Activated CD4-positive, alpha-beta T cell treated with anti-CD3 and anti-CD28 coated beads, Interleukin-2, amount 10 ng/mL, durations not matched to agents 7 days and 5 days (primary cell): Measurements from ENCODE around the gene ARMC8. TPM values are rescaled to one million over a fixed set of nuclear protein-coding genes. Genes with fewer than 3 reads are reported as not detected.

Experiments used
- CTCF ChIA-PET: fragments of 350-600 bp; sonication (Branson Sonifier 250); formaldehyde crosslinking; loops from one replicate; lab custom pipeline; 2021; ENCODE audit warnings: antibody characterized with exemption; lab: Charles Lee
- POLR2A ChIA-PET: fragments of 350-600 bp; sonication (Branson Sonifier 250); formaldehyde crosslinking; loops from one replicate; lab custom pipeline; 2021; ENCODE audit warnings: antibody characterized with exemption; lab: Charles Lee
- DNase-seq: peaks from one replicate; pipeline ENCODE4 v3.0.0-alpha.2; 2020
- H3K27ac Mint-ChIP-seq: one replicate; pipeline ENCODE4 v1.8.0; 2021; ENCODE audit warnings: mild to moderate bottlenecking, moderate library complexity, mixed read lengths
- H3K27me3 Mint-ChIP-seq: one replicate; pipeline ENCODE4 v1.8.0; 2021; ENCODE audit warnings: mixed read lengths
- H3K36me3 Mint-ChIP-seq: one replicate; pipeline ENCODE4 v1.8.0; 2021; ENCODE audit warnings: low read depth, mixed read lengths
- H3K4me1 Mint-ChIP-seq: one replicate; pipeline ENCODE4 v1.8.0; 2021; ENCODE audit warnings: mixed read lengths
- H3K4me3 Mint-ChIP-seq: one replicate; pipeline ENCODE4 v1.8.0; 2021; ENCODE audit warnings: mild to moderate bottlenecking, moderate library complexity, mixed read lengths
- H3K9me3 Mint-ChIP-seq: one replicate; pipeline ENCODE4 v1.8.0; 2021; ENCODE audit warnings: mixed read lengths
- total RNA-seq, 2 experiments: library from RNA; stranded (reverse); gene quantifications; one replicate each; pipeline ENCODE4 v1.2.3, GENCODE V29; 2021

Gene ARMC8
- total RNA-seq, 2 experiments from 2014 or later, result 39.0 to 53.2 TPM

DNA sequence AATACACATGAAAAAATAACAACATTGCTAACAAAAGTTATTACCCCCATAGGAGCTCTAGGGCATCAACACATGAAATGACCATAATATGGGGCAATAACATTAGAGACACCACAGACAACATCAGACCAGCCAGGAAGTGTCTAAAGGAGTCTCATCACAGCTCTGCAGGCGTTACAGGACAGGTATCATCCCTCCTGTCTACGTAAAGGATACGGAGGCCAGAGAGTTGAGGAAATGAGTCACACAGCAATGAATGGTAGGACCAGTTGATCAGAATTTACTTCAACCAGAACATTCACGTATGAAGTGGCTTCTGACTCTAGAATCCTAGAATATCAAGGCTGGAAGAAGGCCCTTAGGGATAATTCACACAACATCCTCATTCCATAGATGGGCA, 140.7 kb downstream of the ARMC8 start:
- ChIA-PET POLR2A (no interaction called here), CTCF (interaction anchor here (1.1 kb wide), 1 partner anchor 19 kb away, joined by 3 read pairs; no protein-coding TSS in a partner anchor)
- H3K27me3 Mint-ChIP-seq, result peaks cover 2% of the 10 kb centered on the region
- no peaks in the 10 kb centered on the region for H3K36me3 Mint-ChIP-seq
- peaks cover 37% of the 10 kb centered on the region for H3K4me1 Mint-ChIP-seq
- no peak for DNase-seq
- H3K27ac Mint-ChIP-seq, result no peak overlapping the region
- H3K9me3 Mint-ChIP-seq, result no peaks in the 10 kb centered on the region
- no peak overlapping the region for H3K4me3 Mint-ChIP-seq

DNA sequence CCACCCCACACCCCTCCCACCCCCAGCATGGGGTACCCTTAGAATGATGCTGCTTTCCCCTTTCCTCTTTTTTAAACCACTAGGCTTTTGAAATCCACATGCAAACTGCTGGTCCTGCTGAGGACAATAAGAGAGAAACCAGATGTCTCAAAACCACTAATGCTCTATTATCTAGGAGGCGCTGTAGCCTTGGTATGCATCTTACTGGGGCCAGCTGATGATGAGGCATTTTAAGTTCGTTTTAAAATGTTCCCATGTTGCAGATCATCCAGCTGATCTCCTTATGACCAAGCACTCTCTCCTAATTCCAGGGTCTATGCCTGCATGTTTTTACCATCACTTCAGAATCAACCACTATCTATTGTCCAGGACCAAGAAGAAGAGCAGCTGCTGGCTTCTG, 141.2 kb downstream of the ARMC8 start:
- POLR2A ChIA-PET, result no interaction called here
- no peak overlapping the region for H3K27ac Mint-ChIP-seq
- peak overlapping the region; percentile 87 for H3K4me3 Mint-ChIP-seq
- peaks cover 2% of the 10 kb centered on the region for H3K27me3 Mint-ChIP-seq
- no peak for DNase-seq
- peaks cover 37% of the 10 kb centered on the region for H3K4me1 Mint-ChIP-seq
- H3K36me3 Mint-ChIP-seq, result no peaks in the 10 kb centered on the region
- H3K9me3 Mint-ChIP-seq, result no peaks in the 10 kb centered on the region
- CTCF ChIA-PET, result interaction anchor here (0.8 to 1.3 kb wide), 5 partner anchors 8 to 266 kb away, joined by 3 to 4 read pairs (median 3); partner anchors contain the start of genes CEP70 and DBR1

DNA sequence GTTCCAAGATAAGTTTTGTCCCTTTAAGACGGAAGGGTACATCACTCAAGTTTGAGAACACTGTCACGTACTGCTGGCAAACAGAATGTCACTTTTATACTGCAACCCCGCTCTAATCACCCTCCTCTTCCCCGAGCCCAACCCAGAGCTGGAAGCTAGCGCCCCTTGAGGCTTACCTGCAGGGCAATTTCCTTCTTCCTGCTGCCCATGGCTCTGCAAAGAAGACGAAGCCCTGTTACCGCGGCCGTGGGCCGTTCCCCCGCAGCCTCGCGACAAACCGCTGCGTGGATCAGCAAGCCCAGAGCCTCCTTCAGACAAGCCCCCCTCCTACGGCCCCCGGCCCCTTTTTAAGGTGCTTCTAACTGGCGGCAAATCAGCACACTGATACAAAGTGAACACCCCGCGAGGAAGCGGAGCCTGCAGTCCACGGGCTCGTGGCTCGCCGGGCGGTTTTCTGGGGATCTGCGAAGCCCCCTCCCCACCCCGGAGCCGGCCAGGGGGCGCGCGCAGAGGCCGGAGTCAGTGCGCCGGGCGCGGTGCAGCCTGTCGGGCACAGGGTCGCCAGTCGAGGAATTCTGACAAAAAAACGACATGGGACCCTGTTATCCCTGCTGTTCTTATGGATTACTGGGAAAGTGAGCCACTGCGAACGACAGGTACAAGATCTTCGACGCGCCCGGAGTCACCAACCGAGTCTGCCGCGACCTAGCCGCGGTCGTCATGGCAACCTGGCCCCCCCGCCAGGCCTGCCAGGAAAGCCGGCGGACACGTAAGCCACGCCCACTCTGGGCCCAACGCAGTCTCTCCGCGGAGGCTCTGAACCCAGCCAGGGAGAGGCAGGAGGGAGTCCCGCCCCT, 142.3 kb downstream of the ARMC8 start, which contains the start of gene NME9:
Gene NME9, minus strand, starts transcription at position 725 of the 857 bp plus-strand sequence. Its CDS starts 516 bp downstream, at position 209.
- peaks cover 3% of the 10 kb centered on the region for H3K27me3 Mint-ChIP-seq
- no peaks in the 10 kb centered on the region for H3K9me3 Mint-ChIP-seq
- no peaks in the 10 kb centered on the region for H3K36me3 Mint-ChIP-seq
- peaks cover 32% of the 10 kb centered on the region for H3K4me1 Mint-ChIP-seq
- H3K27ac Mint-ChIP-seq, result peak within 1 kb of the TSS; percentile 86
- CTCF ChIA-PET, result interaction anchor here (0.8 to 1.3 kb wide), 4 partner anchors 9 to 265 kb away, joined by 3 to 4 read pairs (median 3); partner anchors contain the start of genes CEP70 and DBR1
- peak within 1 kb of the TSS; percentile 87 for H3K4me3 Mint-ChIP-seq
- POLR2A ChIA-PET, result no interaction called here
- DNase-seq, result peak; percentile 84

DNA sequence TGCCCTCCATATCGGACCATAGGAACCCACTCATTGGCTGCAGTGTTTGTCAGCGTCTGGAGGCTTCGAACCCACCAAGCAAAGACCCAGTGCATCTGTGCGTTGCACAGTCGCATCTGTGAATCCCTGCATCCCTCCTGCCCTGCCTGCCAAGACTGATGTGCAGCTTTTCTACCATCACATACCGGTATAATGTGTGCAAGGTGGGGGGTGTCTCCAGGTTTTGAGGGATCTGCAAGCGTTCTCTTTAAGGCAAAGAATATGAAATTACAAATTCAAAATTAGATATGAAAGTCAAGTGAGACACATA, 142.8 kb downstream of the ARMC8 start:
- Mint-ChIP-seq H3K4me1 (peaks cover 26% of the 10 kb centered on the region), H3K36me3 (no peaks in the 10 kb centered on the region), H3K4me3 (peak overlapping the region; percentile 87), H3K27ac (peak overlapping the region; percentile 31), H3K27me3 (peaks cover 7% of the 10 kb centered on the region), H3K9me3 (no peaks in the 10 kb centered on the region)
- DNase-seq, result no peak
- CTCF ChIA-PET, result no interaction called here
- POLR2A ChIA-PET, result no interaction called here

DNA sequence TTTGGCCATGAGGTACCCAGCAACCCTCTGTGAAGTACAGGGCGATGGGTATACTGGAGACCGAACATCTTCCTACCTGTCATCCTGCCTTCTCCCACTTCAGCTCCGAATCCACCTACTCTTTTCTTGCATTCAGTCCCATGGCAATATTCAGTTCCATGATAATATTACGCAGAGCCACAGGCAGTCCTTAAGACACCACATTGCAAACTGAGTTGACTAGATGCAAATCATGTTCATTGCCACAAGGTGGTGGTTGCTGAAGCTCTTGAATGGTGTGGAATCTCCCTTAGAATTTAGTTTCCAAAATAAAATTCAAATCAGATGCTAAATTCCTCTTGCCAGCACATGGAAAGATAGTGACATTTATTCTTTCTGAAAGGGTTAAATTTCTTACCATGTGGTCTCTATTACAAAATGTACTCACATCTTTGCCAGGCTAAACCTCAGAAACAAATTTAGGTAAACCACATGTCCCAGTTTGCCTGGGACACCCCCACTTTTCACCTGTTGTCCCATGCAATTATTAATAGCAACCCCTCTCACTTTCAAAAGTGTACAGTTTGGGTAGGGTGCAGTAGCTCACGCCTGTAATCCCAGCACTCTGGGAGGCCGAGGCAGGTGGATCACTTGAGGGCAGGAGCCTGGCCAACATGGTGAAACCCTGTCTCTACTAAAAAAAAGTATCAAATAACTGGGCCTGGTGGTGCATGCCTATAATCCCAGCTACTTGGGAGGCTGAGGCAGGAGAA, 144.2 kb downstream of the ARMC8 start:
- H3K9me3 Mint-ChIP-seq, result no peaks in the 10 kb centered on the region
- H3K4me3 Mint-ChIP-seq, result no peak overlapping the region
- ChIA-PET POLR2A (no interaction called here), CTCF (interaction anchor here (0.7 to 1.1 kb wide), 3 partner anchors 18 to 1101 kb away, joined by 3 to 4 read pairs (median 3); no protein-coding TSS in a partner anchor)
- DNase-seq, result no peak
- H3K36me3 Mint-ChIP-seq, result no peaks in the 10 kb centered on the region
- H3K4me1 Mint-ChIP-seq, result peaks cover 21% of the 10 kb centered on the region
- no peak overlapping the region for H3K27ac Mint-ChIP-seq
- peaks cover 7% of the 10 kb centered on the region for H3K27me3 Mint-ChIP-seq

DNA sequence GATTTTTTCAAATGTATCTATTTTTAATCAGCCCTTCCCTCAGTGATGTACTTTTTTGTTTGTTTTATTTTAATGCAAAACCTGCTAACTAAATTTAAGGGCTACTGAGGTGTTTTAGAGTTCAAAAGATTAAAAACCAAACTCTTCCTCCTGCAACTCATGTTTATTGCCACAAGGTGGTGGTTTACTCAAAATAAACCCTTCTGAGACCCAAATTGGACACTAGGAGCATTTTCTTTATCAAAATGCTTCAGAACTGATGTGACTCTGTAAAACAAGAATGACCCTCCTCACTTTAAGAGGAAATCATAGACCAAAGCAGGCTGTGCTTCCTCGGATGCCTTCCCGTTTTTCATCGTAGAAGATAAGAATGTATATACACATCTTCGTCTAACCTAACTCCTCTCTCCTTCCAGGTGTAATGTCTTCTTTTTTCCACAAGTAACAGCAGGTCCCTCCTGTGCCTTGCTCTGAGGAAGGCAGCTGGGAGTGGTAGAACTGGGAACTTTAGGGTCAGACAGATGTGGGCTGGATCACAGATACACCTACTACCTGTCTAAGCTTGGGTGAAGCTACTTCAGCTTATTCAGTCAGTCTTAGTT, 145.5 kb downstream of the ARMC8 start:
- Mint-ChIP-seq H3K9me3 (no peaks in the 10 kb centered on the region), H3K4me3 (no peak overlapping the region), H3K4me1 (peaks cover 21% of the 10 kb centered on the region), H3K36me3 (no peaks in the 10 kb centered on the region), H3K27me3 (peaks cover 7% of the 10 kb centered on the region), H3K27ac (no peak overlapping the region)
- DNase-seq, result no peak
- ChIA-PET POLR2A (no interaction called here), CTCF (interaction anchor here (1.1 kb wide), 1 partner anchor 16 kb away, joined by 3 read pairs; no protein-coding TSS in a partner anchor)

DNA sequence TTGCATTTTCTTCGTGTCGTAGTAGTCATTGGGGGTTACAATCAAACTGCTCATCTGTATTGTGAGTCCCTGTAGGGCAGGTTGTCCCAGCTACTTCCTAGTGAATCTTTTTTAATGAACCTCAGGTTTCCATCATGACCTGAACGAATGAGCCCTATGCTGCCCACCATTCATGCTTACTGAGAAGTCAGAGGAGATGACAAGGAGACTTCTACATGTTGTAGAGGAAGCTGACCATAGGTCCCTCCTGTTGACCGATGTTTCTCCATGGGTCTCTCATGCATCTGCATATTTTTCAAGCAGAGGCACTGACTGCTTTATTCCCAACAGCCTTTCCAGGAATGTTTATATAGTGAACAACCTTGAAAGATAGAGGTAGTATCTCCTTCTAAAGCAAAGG, 147.5 kb downstream of the ARMC8 start:
- no peak for DNase-seq
- Mint-ChIP-seq H3K4me1 (peaks cover 8% of the 10 kb centered on the region), H3K4me3 (no peak overlapping the region), H3K27ac (no peak overlapping the region), H3K9me3 (no peaks in the 10 kb centered on the region), H3K36me3 (no peaks in the 10 kb centered on the region), H3K27me3 (peaks cover 7% of the 10 kb centered on the region)
- ChIA-PET POLR2A (interaction anchor here (0.6 kb wide), 1 partner anchor 1267 kb away, joined by 3 read pairs; no protein-coding TSS in a partner anchor), CTCF (interaction anchor here (1.0 kb wide), 1 partner anchor 595 kb away, joined by 3 read pairs; no protein-coding TSS in a partner anchor)

DNA sequence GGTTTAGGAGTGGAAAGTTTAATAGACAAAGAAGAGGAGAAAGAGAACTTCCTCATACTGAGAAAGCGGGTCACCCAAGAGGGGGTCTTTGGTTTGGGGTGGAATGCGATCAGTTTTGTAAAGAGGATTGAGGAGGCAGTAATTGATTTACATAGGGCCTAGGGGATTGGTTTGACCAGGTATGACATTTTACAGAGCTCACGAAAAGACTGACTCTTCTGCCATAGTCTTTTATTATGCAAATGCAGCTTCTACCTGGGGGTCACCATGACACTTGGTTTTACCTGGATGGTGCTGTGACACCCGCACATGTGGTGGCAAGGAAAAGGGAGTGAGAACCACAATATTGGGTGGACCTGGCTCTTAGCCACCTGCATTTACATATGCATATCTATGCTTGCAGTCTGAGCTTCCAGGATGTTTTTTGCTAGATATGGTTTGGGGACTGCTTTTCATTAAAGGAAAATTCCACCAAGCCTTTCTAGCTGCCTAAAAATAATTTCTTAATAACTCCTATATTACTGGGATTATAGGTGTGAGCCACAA, 149.4 kb downstream of the ARMC8 start:
- peaks cover 4% of the 10 kb centered on the region for H3K4me1 Mint-ChIP-seq
- no peak overlapping the region for H3K4me3 Mint-ChIP-seq
- no peak for DNase-seq
- peaks cover 7% of the 10 kb centered on the region for H3K27me3 Mint-ChIP-seq
- H3K27ac Mint-ChIP-seq, result no peak overlapping the region
- CTCF ChIA-PET, result interaction anchor here (0.7 to 1.4 kb wide), 3 partner anchors 13 to 257 kb away, joined by 3 to 4 read pairs (median 3); partner anchors contain the start of gene CEP70
- no peaks in the 10 kb centered on the region for H3K9me3 Mint-ChIP-seq
- POLR2A ChIA-PET, result no interaction called here
- H3K36me3 Mint-ChIP-seq, result no peaks in the 10 kb centered on the region

DNA sequence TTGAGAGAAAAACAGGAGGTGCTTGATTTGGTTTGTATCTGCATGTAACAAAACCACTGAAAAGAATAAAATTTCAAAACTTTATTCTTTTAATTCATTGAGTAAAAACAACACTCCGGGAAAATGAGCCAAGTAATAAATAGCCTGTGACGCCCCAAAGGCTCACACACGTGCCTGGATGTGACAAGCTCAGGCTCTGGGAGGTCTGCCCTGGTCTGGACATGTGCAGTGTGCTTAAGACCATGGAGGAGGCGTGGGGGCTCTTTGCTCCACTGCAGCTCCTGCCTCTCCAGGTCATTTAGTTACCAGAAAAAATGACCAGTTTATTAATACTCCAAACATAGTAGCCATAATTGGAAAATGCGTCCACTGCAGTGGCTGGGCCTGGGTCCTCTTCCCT, 151.1 kb downstream of the ARMC8 start:
- no peak overlapping the region for H3K4me3 Mint-ChIP-seq
- H3K27me3 Mint-ChIP-seq, result peaks cover 5% of the 10 kb centered on the region
- no peaks in the 10 kb centered on the region for H3K9me3 Mint-ChIP-seq
- H3K4me1 Mint-ChIP-seq, result no peaks in the 10 kb centered on the region
- ChIA-PET CTCF (interaction anchor here (0.9 kb wide), 1 partner anchor 9 kb away, joined by 3 read pairs; no protein-coding TSS in a partner anchor), POLR2A (no interaction called here)
- H3K27ac Mint-ChIP-seq, result no peak overlapping the region
- no peaks in the 10 kb centered on the region for H3K36me3 Mint-ChIP-seq
- DNase-seq, result no peak

DNA sequence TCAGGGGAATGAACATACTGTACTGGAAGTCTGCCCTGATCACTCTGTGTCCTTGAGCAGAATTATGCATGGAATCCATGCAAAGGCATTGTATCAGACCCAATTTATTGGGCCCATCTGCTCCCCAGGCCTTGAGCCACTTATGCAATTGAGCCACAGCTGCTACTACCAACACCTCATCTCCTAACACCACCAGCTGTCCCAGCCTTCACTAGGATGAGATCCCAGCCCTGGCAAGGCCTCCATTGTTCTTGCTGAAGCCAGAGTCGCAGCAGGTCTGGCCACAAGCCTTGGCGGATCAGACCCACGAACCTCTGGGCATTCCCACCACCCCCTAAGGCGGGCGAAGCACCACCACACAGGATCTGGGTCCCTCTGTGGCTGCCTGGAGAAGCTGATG, 151.7 kb downstream of the ARMC8 start:
- Mint-ChIP-seq H3K27ac (no peak overlapping the region), H3K27me3 (peaks cover 5% of the 10 kb centered on the region), H3K9me3 (no peaks in the 10 kb centered on the region), H3K4me3 (no peak overlapping the region), H3K36me3 (no peaks in the 10 kb centered on the region), H3K4me1 (no peaks in the 10 kb centered on the region)
- POLR2A ChIA-PET, result no interaction called here
- no peak for DNase-seq
- CTCF ChIA-PET, result no interaction called here

DNA sequence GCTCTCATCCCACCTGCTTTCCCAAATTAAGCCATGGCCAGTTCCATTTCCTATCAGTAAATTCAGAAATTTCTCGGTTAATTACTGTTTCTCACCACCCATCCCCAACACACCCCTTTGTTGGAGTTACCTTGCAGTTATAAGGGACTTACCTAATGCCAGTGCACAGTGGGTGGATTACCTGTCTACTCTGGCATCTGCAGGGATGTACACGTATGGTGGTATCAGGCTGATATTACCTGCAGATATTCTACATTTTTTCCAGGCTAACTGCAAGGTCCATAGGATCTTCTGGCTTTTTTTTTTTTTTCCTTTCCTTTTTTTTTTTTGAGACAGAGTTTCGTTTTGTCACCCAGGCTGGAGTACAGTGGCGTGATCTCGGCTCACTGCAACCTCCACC, 153.4 kb downstream of the ARMC8 start:
- CTCF ChIA-PET, result no interaction called here
- no peaks in the 10 kb centered on the region for H3K27me3 Mint-ChIP-seq
- no peaks in the 10 kb centered on the region for H3K4me1 Mint-ChIP-seq
- POLR2A ChIA-PET, result no interaction called here
- DNase-seq, result no peak
- no peaks in the 10 kb centered on the region for H3K36me3 Mint-ChIP-seq
- no peak overlapping the region for H3K4me3 Mint-ChIP-seq
- no peak overlapping the region for H3K27ac Mint-ChIP-seq
- H3K9me3 Mint-ChIP-seq, result no peaks in the 10 kb centered on the region

DNA sequence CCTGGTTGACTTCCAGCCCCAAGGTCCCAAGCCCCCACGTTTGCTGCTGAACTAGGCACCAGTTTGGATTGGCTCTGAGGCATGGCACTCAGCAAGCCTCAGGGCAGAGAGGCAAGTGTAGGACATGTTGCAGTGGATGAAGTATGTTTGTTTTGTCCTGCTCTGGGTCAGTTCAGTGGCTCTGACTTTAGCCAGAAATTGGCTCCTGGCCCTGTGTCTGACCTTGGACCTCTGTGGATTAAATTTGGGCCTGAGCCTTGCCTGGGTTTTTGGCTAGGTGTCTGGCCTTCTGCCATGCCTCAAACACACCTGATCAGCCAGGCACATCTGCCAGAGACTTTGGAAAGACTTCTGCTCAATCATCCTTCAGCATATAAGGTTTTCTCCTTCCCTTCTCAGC, 157.7 kb downstream of the ARMC8 start:
- Mint-ChIP-seq H3K4me1 (peaks cover 7% of the 10 kb centered on the region), H3K9me3 (no peaks in the 10 kb centered on the region), H3K4me3 (no peak overlapping the region), H3K27ac (no peak overlapping the region), H3K36me3 (peaks cover 1% of the 10 kb centered on the region), H3K27me3 (peaks cover 29% of the 10 kb centered on the region)
- DNase-seq, result no peak
- ChIA-PET CTCF (interaction anchor here (0.7 kb wide), 1 partner anchor 16 kb away, joined by 3 read pairs; no protein-coding TSS in a partner anchor), POLR2A (no interaction called here)
